Activated B cell treated with CpG ODN at 0.5 μM for 24 hours (primary cell): ENCODE measurements around the gene KIAA0040. TPM values are rescaled to one million over a fixed set of nuclear protein-coding genes. Genes with fewer than 3 reads are reported as not detected.

Experiments
- ATAC-seq: fragments of 200-7000 bp; cut with Tn5 transposase; one replicate; pipeline ENCODE4 v1.10.0; 2021; ENCODE audit warnings: low read depth, mild to moderate bottlenecking, moderate library complexity
- CTCF ChIA-PET: fragments of 350-600 bp; sonication (Branson Sonifier 250); formaldehyde crosslinking; loops from one replicate; lab custom pipeline; 2021; ENCODE audit warnings: antibody characterized with exemption; lab: Charles Lee
- POLR2A ChIA-PET: fragments of 350-600 bp; sonication (Branson Sonifier 250); formaldehyde crosslinking; loops from one replicate; lab custom pipeline; 2021; ENCODE audit warnings: antibody characterized with exemption; lab: Charles Lee
- DNase-seq: peaks from one replicate; pipeline ENCODE4 v3.0.0; 2022
- H3K27ac Mint-ChIP-seq: one replicate; pipeline ENCODE4 v1.8.0; 2020; ENCODE audit warnings: mixed read lengths
- H3K27me3 Mint-ChIP-seq: one replicate; pipeline ENCODE4 v1.8.0; 2021; ENCODE audit warnings: mixed read lengths
- H3K36me3 Mint-ChIP-seq: one replicate; pipeline ENCODE4 v1.8.0; 2021; ENCODE audit warnings: low read depth, mixed read lengths
- H3K4me1 Mint-ChIP-seq: one replicate; pipeline ENCODE4 v1.8.0; 2021; ENCODE audit warnings: mixed read lengths
- H3K4me3 Mint-ChIP-seq: one replicate; pipeline ENCODE4 v1.8.0; 2020; ENCODE audit warnings: mild to moderate bottlenecking, mixed read lengths
- H3K9me3 Mint-ChIP-seq: one replicate; pipeline ENCODE4 v1.8.0; 2020; ENCODE audit warnings: mixed read lengths
- intact Hi-C: fragments of 100-400 bp; cut with micrococcal nuclease; formaldehyde crosslinking; loops from one replicate; pipeline ENCODE4 v1.15.1; 2024
- total RNA-seq: library from RNA; stranded (reverse); gene quantifications from 2 replicates; pipeline ENCODE4 v1.2.3, GENCODE V29; 2022
- TF ChIP-seq, protein P1 (sequence below): fragments of 200-600 bp; IDR thresholded peaks from one replicate; pipeline ENCODE4 v1.8.0; 2022; ENCODE audit warnings: antibody characterized with exemption, mild to moderate bottlenecking

KIAA0040 gene
- total RNA-seq, 1 donor from 2014 or later = 57.2 TPM

DNA sequence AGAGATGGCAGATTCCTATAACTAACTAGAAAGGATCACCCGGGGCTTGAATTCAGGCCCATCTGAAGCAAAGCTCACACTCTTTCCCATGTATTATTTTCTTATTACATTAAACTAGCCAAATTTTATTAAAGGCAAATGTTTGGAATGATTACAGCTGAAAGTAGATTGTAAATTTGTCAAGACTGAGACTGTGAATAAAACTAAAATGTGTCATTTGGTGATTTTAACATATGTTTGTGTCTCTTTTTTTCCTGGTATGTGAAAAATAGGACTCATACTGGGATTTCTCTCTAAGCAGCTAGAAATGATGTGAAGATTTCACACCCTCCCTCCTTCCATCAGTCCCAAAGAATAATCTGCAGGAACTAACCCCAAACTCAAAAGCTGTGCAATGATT, 19.1 kb upstream of the KIAA0040 start:
- no peak overlapping the region for H3K27ac Mint-ChIP-seq
- POLR2A ChIA-PET = interaction anchor here (5.1 kb wide), 1 partner anchor 17 kb away, joined by 64 read pairs; the partner anchor contains the start of gene KIAA0040
- intact Hi-C loops = no loop called here
- DNase-seq (no peak), ATAC-seq (no peak)
- peaks cover 50% of the 10 kb centered on the region for H3K4me1 Mint-ChIP-seq
- no peak overlapping the region for H3K4me3 Mint-ChIP-seq
- CTCF ChIA-PET = interaction anchor here (1.6 kb wide), 1 partner anchor 13 kb away, joined by 3 read pairs; no protein-coding TSS in a partner anchor
- H3K36me3 Mint-ChIP-seq = no peaks in the 10 kb centered on the region
- TF ChIP-seq, protein P1, sequence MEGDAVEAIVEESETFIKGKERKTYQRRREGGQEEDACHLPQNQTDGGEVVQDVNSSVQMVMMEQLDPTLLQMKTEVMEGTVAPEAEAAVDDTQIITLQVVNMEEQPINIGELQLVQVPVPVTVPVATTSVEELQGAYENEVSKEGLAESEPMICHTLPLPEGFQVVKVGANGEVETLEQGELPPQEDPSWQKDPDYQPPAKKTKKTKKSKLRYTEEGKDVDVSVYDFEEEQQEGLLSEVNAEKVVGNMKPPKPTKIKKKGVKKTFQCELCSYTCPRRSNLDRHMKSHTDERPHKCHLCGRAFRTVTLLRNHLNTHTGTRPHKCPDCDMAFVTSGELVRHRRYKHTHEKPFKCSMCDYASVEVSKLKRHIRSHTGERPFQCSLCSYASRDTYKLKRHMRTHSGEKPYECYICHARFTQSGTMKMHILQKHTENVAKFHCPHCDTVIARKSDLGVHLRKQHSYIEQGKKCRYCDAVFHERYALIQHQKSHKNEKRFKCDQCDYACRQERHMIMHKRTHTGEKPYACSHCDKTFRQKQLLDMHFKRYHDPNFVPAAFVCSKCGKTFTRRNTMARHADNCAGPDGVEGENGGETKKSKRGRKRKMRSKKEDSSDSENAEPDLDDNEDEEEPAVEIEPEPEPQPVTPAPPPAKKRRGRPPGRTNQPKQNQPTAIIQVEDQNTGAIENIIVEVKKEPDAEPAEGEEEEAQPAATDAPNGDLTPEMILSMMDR = no peak
- H3K9me3 Mint-ChIP-seq = peaks cover 2% of the 10 kb centered on the region
- H3K27me3 Mint-ChIP-seq = no peaks in the 10 kb centered on the region

DNA sequence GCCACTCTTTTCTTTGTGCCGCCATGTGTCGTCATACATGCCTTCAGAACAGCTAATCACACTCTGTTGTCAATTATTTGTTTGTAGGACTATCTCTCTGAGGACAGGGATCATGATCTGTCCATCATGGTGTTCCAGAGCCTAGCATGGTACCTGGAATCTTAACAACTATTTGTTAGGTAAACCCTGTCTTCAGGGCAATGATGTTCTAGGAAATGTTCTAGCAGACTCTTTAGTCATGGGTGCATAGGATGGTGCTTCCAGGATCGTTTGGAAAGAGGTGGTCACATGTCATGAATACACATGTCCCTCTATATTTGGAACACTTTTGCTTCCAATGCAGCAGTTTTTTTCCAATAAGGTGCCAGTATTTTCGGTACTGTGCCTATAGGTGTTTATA, 18.2 kb upstream of the KIAA0040 start:
- Mint-ChIP-seq H3K4me3 (no peak overlapping the region), H3K9me3 (peaks cover 2% of the 10 kb centered on the region), H3K36me3 (no peaks in the 10 kb centered on the region), H3K4me1 (peaks cover 53% of the 10 kb centered on the region), H3K27me3 (no peaks in the 10 kb centered on the region), H3K27ac (peak overlapping the region; percentile 98)
- TF ChIP-seq, protein P1 = no peak
- ATAC-seq (no peak), DNase-seq (no peak)
- CTCF ChIA-PET = interaction anchor here (0.9 to 3.4 kb wide), 6 partner anchors 14 to 108 kb away, joined by 3 to 20 read pairs (median 10); no protein-coding TSS in a partner anchor
- POLR2A ChIA-PET = interaction anchor here (5.1 kb wide), 1 partner anchor 16 kb away, joined by 64 read pairs; the partner anchor contains the start of gene KIAA0040
- intact Hi-C loops = no loop called here

DNA sequence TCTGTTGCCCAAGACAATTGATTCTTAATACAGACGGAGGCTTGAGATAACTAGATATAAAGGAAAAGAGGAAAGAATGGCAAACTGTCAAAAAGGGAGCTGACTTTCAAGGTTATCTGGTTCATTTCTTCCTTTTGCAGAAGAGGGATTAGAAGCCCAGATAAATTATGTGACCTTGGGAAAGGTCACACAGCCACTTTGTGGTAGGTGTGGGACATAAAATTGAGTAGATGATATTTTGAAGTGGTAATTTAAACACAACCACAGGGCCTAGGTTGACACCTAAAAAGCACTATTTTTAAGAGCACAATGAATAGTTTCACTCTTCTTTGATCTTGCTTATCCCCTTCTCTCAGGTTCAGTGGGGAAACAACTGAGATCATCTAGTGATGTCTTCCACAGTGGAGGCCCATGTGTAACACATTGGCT, 16.9 kb upstream of the KIAA0040 start:
- intact Hi-C loops = loop anchor here (1.0 to 2.0 kb wide), 3 partner anchors 9 to 17 kb away; partner anchors contain the start of gene KIAA0040
- TF ChIP-seq, protein P1 = no peak
- Mint-ChIP-seq H3K27me3 (no peaks in the 10 kb centered on the region), H3K4me1 (peaks cover 59% of the 10 kb centered on the region), H3K27ac (peak overlapping the region; percentile 98), H3K36me3 (no peaks in the 10 kb centered on the region), H3K9me3 (peaks cover 2% of the 10 kb centered on the region), H3K4me3 (peak overlapping the region; percentile 80)
- ChIA-PET POLR2A (interaction anchor here (0.9 to 5.1 kb wide), 9 partner anchors 8 to 110 kb away, joined by 3 to 64 read pairs (median 4); partner anchors contain the start of gene KIAA0040), CTCF (interaction anchor here (1.1 to 3.4 kb wide), 6 partner anchors 10 to 109 kb away, joined by 3 to 20 read pairs (median 10); no protein-coding TSS in a partner anchor)
- ATAC-seq (no peak), DNase-seq (no peak)

DNA sequence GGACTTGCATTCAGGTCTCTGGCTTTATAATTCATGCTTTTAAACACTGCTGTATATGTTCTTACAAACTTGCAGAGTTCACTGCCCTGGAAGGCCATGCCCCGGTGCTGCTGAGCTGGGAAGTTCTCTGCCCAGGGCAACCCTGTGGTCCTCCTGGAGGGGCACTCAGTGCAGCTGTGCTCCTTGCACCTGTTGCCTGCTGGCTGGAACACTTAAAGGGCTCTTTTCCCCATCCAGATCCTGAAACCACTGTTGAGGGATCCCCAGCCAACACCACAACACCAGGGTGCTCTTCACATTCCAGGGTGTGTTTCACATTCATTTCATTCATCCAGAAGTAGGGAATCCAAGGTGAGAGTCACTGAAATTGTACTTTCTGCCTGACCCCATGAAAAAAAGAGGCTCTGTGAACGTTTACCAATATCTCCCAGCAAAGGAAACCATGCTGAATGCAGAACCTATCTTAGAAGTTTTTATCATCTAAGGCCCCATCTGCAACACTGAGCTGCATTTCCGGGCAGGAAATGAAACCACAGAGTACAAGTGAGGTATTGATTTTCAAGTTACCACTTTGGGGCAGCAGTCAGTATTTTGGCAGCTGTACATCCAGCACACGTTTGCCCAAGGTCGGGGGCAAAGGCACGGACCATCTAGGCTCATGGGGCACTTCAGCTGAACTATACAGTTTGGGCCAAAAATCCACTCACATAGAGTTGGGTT, 16.4 kb upstream of the KIAA0040 start:
- Mint-ChIP-seq H3K4me3 (peak overlapping the region; percentile 80), H3K9me3 (peaks cover 2% of the 10 kb centered on the region), H3K27ac (peak overlapping the region; percentile 98), H3K36me3 (no peaks in the 10 kb centered on the region), H3K27me3 (no peaks in the 10 kb centered on the region), H3K4me1 (peaks cover 64% of the 10 kb centered on the region)
- ChIA-PET POLR2A (interaction anchor here (0.6 to 5.1 kb wide), 12 partner anchors 9 to 110 kb away, joined by 3 to 64 read pairs (median 4); partner anchors contain the start of gene KIAA0040), CTCF (interaction anchor here (0.5 to 3.4 kb wide), 7 partner anchors 11 to 110 kb away, joined by 3 to 20 read pairs (median 7); no protein-coding TSS in a partner anchor)
- DNase-seq (no peak), ATAC-seq (peak; percentile 84)
- TF ChIP-seq, protein P1 = no peak
- intact Hi-C loops = loop anchor here (1.0 to 2.0 kb wide), 3 partner anchors 9 to 17 kb away; partner anchors contain the start of gene KIAA0040
